ENCODE results near the gene ZNF619. TPM values are rescaled to one million over a fixed set of nuclear protein-coding genes. Genes with fewer than 3 reads are reported as not detected.

ZNF619 gene
- total and polyA plus RNA-seq, 9 of the 15 experiments (the other 6 are each of a cell fraction or from before 2014, with no cell fraction given): 1.3 to 9.1 (median 6.3) TPM

GRCh38 chr3:40464339-40465110, 12.4 kb upstream of the ZNF619 start (continued):
- no peak for TF ChIP-seq FOXO4 (CRISPR knock-in tag; IDR thresholded peaks at IDR 0.05)
- TF ChIP-seq ZNF3 (CRISPR knock-in tag; IDR thresholded peaks at IDR 0.05): no peak
- no peak for TF ChIP-seq ELF4 (CRISPR knock-in tag; IDR thresholded peaks at IDR 0.05)
- no peak for TF ChIP-seq SRSF1 (IDR thresholded peaks at IDR 0.05; ENCODE audit: low read depth, low read length)
- TF ChIP-seq POLR2AphosphoS2 (IDR thresholded peaks at IDR 0.05; ENCODE audit: low read length): peak; percentile 91
- TF ChIP-seq ESRRB (CRISPR knock-in tag; IDR thresholded peaks at IDR 0.05; ENCODE audit: borderline replicate concordance): no peak
- TF ChIP-seq CREB3 (tag; conservative IDR thresholded peaks at IDR 0.05; ENCODE audit: low read depth): no peak
- TF ChIP-seq KDM1A (IDR thresholded peaks at IDR 0.05): 0 out of 4 replicates have a peak, but pooled peaks of 1 of the 2 experiments have one; percentile 22
- TF ChIP-seq MCM7 (IDR thresholded peaks at IDR 0.05): 0 out of 4 replicates have a peak, but pooled peaks of 1 of the 2 experiments have one; percentile 34
- TF ChIP-seq POLR2A (conservative IDR thresholded peaks at IDR 0.05): peak; percentile 78
- TF ChIP-seq ELF2 (CRISPR knock-in tag; IDR thresholded peaks at IDR 0.05): peak; percentile 71
- no peak for TF ChIP-seq STAG1 (CRISPR knock-in tag; IDR thresholded peaks at IDR 0.05; ENCODE audit: borderline replicate concordance)
- TF ChIP-seq POLR2AphosphoS5 (IDR thresholded peaks at IDR 0.05; ENCODE audit: control insufficient read depth, insufficient read depth, low read depth, low read length): peak; percentile 26; the same call in 1 of the 2 replicates
- 0 out of 2 replicates have a peak, but pooled peaks have one; percentile 4 for TF ChIP-seq HEY1 (CRISPR knock-in tag; IDR thresholded peaks at IDR 0.05; ENCODE audit: borderline replicate concordance)
- TF ChIP-seq EZH2 (IDR thresholded peaks at IDR 0.05; ENCODE audit: borderline replicate concordance, low read depth, low read length): no peak
- TF ChIP-seq HOMEZ (CRISPR knock-in tag; IDR thresholded peaks at IDR 0.05): no peak
- TF ChIP-seq ATF2 (CRISPR knock-in tag; IDR thresholded peaks at IDR 0.05): no peak
- TF ChIP-seq STAT5A (IDR thresholded peaks at IDR 0.05; ENCODE audit: borderline replicate concordance, low read length): no peak
- no peak for TF ChIP-seq ZNF41 (CRISPR knock-in tag; conservative IDR thresholded peaks at IDR 0.05)
- TF ChIP-seq EP400 (IDR thresholded peaks at IDR 0.05): no peak
- peak; percentile 63; the same call in 1 of the 2 replicates for TF ChIP-seq NFATC3 (IDR thresholded peaks at IDR 0.05)
- peak; percentile 81 for TF ChIP-seq POLR2B (IDR thresholded peaks at IDR 0.05; ENCODE audit: low read depth, partially characterized antibody)

Measured in K562 (cell line).